CD4-positive, alpha-beta T cell treated with Interleukin-12 subunit alpha and Interleukin-12 subunit beta, for 1 hour (primary cell): ENCODE results near the gene FLT1.

Experiments
- DNase-seq: peaks from one replicate; pipeline ENCODE4 v3.0.0-alpha.2; 2020

FLT1 gene

DNA sequence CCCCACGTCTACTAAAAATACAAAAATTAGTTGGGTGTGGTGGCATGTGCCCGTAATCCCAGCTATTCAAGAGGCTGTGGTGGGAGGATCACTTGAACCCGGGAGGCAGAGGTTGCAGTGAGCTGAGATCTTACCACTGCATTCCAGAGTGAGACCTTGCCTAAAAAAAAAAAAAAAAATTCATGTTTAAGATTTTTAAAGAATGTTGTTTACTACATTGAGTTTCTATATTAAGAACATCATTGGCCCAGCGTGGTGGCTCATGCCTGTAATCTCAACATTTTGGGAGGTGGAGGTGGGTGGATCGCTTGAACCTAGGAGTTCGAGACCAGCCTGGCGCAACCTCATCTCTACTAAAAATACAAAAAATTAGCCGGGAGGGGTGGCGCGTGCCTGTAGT lies 31.9 kb upstream of the FLT1 start:
- DNase-seq: no peak

GRCh38 chr13:28522871-28523270 lies 27.9 kb upstream of the FLT1 start:
- no peak for DNase-seq

DNA sequence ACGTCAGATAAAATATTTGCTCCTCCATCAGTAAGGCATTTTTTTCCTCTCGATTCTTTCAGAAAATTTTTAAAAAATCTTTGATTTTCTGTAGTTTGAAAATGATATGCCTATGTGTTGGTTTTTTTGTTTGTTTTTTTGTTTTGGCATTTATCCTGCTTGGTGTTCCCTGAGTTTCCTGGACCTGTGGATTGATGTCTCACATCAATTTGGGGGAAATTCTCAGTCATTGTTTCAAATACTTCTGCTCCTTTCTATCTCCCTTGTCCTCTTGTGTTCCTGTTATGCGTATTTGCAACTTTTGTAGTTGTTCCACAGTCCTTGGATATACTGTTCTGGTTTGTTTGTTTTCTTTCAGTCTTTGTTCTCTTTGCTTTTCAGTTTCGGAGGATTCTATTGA lies 18.8 kb upstream of the FLT1 start:
- DNase-seq: no peak

GRCh38 chr13:28510542-28510941 lies 15.6 kb upstream of the FLT1 start:
- no peak for DNase-seq

- DNase-seq: no peak
These were observed 15.1 kb upstream of the FLT1 start for GRCh38 chr13:28510066-28510465.

DNA sequence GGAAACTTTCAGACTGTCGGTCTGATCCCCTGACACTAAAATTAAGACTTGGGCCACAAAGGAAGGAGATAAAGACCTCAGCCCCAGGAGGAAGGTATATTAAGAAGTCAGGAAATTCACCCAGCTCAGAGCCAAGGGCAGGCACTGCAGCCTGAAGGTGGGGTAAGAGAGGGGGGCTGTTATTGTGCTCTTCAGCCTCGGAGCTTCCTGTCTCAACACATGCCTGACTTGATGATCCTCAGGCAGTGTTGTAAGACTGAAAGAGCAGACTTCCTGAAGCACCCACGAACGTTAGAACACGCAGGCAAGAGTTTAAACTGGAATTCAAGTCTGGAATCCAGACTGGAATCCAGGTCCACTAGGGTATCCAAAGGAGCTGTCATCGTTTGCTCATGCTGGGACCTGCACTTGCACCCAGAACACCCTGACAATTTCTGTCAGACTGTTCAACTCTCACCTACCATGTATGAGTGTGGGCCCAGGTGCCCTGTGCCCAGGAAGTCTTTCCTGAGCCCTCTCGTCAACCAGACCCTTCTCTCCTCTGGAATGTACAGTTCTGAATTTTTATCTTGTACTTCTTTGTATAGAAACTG lies 10.7 kb upstream of the FLT1 start:
- DNase-seq: no peak

GRCh38 chr13:28503182-28503967 lies 8.4 kb upstream of the FLT1 start:
- no peak for DNase-seq

GRCh38 chr13:28501547-28501946 lies 6.6 kb upstream of the FLT1 start:
- no peak for DNase-seq

DNA sequence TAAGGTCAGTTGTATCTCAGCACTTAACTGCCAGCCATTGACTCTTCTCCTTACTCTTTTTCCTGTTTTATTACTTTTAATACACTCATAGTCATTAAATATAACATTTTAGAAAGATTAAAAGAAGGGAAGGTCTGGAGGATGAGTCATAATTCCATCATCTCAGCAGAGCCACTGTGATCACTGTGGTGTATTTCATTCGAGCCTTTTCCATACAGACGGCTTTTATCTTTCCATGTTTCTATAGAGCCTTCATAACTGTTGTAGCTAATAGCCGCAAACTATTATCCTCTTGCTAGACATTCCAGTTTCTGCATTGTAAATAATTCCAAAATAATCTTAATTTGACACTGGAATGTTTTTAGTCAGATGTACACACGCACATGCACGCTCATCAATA lies 4.7 kb upstream of the FLT1 start:
- no peak for DNase-seq

GRCh38 chr13:28498481-28499115 lies 3.7 kb upstream of the FLT1 start:
- no peak for DNase-seq

DNA sequence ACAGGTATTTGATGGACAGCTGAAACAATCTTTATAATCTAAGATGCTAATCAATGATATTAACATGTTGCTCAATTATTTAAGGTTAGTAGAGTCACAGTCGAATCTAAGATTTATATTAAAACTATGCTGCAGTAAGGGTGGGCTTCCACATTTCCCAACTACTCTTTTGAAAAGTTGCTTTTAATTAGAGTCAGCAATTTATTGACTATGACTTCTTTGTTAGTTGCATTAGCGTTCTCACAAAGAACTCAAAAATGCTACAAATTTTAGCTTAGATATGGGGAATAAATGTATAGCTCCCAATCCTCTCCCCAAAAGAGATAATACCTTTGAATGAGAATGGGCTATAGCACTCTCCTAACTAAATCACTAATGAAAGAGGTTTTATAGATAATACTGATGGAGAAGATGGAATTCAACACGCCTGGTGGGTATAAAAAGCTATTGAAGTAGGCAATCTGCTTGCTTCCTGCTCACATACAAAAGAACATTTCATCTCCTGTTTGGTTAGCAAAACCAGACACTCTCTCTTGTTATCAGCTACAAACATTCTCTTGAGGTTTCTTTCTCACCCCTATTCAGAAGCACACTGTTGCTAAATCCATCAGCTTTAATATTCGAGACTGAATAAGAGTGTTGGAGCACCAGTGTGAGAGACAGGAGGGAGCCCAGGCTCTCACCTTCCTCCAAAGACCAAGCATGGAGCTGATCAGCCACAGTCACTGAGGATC lies 2.4 kb upstream of the FLT1 start:
- no peak for DNase-seq

- no peak for DNase-seq
These were observed 1.2 kb upstream of the FLT1 start for GRCh38 chr13:28496188-28496564.

GRCh38 chr13:28495538-28496187 lies 735 bp upstream of the FLT1 start:
- DNase-seq: no peak

DNA sequence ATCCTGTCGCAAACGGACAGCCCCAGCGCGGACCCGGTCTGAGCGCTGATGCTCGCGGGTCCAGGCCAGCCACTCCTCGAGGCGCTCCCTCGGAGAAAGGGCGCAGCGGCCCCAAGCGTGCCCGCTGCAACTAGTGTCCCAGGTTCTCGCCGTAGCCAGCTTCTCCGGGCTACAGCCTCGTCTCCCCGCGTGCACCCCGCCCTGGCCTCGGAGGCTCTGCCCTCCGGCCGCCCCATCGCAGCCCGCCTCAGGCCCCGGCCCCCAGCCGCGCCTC lies 487 bp downstream of the FLT1 start:
- DNase-seq: no peak

GRCh38 chr13:28493740-28494503 lies 1.0 kb downstream of the FLT1 start:
- no peak for DNase-seq

GRCh38 chr13:28492569-28493367 lies 2.2 kb downstream of the FLT1 start:
- peak; percentile 22 for DNase-seq

DNA sequence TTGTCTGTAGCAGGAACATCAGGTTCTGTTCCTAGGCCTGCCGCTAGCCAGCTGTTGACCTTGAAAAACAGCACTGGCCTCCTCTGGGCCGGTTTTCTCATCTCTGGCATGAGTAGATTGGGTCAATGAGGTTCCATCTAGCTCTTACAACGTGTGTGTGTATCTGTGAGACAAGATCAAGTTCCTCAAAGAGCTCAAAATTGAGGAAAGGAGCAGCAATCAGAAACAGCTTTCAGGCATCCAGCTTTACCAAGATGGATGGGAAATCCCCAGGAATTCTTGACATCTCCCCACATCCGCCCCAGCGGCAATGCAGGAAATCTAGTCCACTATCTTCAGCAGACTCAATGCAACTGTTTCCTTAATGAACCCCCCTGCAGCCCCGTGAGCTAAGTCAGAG lies 4.9 kb downstream of the FLT1 start:
- no peak for DNase-seq

DNA sequence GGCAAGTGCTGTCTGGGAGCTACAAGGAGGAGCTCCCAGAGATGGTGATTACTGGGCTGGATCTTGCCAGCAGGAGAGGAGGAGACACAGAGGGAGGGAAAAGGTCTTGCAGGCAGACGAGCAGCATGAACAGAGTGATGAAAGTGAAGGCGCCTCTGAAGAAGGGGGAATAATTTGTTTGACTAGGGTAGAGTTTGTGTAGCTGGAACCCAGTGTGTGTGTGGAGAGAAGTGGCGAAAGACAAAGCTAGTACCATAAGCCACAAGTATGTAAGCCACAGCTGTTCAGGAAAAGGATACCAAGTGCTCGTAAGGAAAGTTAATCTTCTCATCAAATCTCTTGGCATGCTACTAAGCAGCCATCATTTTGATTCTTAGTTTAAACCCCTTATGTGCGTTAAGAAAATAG lies 5.4 kb downstream of the FLT1 start:
- no peak for DNase-seq

GRCh38 chr13:28488376-28489005 lies 6.4 kb downstream of the FLT1 start:
- DNase-seq: no peak

DNA sequence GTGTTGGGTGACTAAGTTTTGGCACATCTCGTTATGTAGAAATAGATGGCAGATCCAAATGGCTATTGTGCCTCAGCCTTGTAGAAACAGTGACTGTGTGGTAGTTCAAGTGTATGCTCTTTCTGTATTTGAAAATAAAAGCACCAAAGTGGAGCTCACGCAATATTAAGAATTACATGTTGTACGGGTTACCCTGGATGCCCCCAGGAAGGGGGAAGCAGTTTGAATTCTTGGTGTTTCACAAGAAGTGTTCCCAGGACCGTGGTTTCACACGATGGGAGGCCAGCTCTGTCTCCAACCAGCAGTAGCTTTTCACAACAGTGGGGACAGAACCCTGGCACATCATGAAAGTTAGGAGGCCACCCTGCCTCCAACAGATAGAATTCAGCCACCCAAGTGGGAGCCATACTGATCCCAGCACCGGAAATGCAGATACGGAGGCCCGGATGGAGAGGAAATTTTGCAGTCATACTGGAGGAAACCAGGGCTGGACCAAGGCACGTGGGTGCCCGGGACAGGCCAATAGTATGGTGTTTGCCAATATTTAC lies 8.9 kb downstream of the FLT1 start:
- DNase-seq: no peak

DNA sequence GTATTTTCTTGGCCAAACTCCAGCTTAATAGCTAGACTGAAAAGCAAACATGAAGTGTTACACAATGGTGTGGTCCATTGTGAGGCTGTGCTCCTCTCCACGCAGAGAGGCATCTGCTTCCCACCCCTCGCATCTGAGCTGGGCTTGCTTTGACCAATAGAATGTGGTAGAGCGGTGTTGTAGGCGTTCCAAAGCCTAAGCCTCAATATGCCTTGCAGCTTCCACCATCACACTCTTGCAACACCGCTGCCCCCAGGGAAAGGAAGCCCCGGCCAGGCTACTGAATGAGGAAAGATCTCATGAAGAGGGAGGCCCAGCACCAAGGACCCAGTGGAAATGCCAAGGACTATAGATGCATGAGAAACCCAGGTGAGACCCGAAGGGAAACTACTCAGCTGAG lies 9.4 kb downstream of the FLT1 start:
- DNase-seq: no peak
